PFSK-1 (cell line): ENCODE results near the gene ZNF71. TPM values are rescaled to one million over a fixed set of nuclear protein-coding genes. Genes with fewer than 3 reads are reported as not detected.

ENCODE experiments used
- FOXP2 ChIP-seq: optimal IDR thresholded peaks from 2 replicates; pipeline ENCODE3; 2011; ENCODE audit warnings: borderline replicate concordance, control low read depth, inconsistent platforms; ENCODE audit not compliant: insufficient read depth; ENCODE audit errors: extremely low read length, extremely low read depth
- POLR2AphosphoS5 ChIP-seq: IDR thresholded peaks from 2 replicates; pipeline ENCODE4 v1.6.1; 2012; ENCODE audit warnings: low read depth, mild to moderate bottlenecking, control low read depth, low read length, moderate library complexity
- SIN3A ChIP-seq: IDR thresholded peaks from 2 replicates; pipeline ENCODE4 v1.6.1; 2012; ENCODE audit warnings: mild to moderate bottlenecking, low read length, moderate library complexity, borderline replicate concordance; ENCODE audit not compliant: insufficient read depth
- TAF1 ChIP-seq: IDR thresholded peaks from 2 replicates; pipeline ENCODE4 v1.6.1; 2012; ENCODE audit warnings: low read length, control low read depth, borderline replicate concordance; ENCODE audit not compliant: insufficient read depth
- polyA plus RNA-seq: library from polyadenylated mRNA; unstranded; fragments of >200 nt; gene quantifications from one replicate; pipeline ENCODE4 v1.2.1, GENCODE V29; 2012; ENCODE audit warnings: low read depth, missing spikeins; ENCODE audit not compliant: insufficient read length
- TF ChIP-seq, protein P1 (sequence below), 2 experiments: IDR thresholded peaks; 2 replicates each; pipeline versions ENCODE4 v1.6.1 to v1.8.0; 2011 to 2012; ENCODE audit warnings: low read depth in 2 of 2, low read length in 2 of 2, control low read depth in 1 of 2, inconsistent platforms in 1 of 2, mild to moderate bottlenecking in 1 of 2, moderate library complexity in 1 of 2; ENCODE audit not compliant: insufficient read depth in 1 of 2

Gene ZNF71
- polyA plus RNA-seq, result 9.7 TPM

DNA sequence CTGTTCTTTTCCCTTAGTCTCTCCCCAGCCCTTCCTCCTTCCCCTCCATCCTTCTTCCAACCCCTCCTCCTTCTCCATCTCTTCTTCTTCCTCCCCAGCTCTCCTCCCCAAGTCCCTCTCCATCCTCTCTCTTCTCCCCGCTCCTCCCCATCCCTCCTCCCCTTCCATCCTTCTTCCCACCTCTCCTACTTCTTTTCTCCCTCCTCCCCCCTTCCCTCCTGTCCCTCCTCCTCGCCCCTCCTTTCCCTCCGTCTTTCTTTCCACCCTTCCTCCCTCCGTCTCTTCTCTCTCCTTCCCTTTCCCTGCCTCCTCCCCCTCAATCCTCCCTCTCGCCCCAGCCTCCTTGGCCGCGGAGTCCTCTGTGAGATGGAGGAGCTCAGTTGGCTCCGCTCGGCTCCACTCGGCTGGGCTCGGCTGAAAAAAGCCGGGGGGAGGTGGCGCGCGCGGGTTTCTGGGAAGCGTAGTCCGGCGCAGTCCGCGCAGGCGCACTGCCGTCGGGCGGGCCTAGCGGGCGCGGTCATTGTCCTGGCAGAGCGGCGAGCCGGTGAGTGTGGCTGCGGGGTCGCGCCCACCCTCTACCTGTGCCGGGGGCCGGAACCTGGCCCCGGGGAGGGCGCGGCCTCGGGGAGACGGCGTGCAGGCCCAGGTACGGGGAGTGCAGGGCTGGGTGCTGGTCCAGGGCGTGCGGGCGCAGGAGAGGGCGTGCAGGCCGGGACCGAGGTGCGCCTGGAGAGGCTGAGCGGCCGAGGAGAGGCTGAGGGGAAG, at the start of gene ZNF71:
Gene ZNF71 (plus strand): TSS at position 520 of the 765 bp plus-strand sequence. CDS start 6,257 bp downstream, outside the sequence.
- TF ChIP-seq, protein P1, sequence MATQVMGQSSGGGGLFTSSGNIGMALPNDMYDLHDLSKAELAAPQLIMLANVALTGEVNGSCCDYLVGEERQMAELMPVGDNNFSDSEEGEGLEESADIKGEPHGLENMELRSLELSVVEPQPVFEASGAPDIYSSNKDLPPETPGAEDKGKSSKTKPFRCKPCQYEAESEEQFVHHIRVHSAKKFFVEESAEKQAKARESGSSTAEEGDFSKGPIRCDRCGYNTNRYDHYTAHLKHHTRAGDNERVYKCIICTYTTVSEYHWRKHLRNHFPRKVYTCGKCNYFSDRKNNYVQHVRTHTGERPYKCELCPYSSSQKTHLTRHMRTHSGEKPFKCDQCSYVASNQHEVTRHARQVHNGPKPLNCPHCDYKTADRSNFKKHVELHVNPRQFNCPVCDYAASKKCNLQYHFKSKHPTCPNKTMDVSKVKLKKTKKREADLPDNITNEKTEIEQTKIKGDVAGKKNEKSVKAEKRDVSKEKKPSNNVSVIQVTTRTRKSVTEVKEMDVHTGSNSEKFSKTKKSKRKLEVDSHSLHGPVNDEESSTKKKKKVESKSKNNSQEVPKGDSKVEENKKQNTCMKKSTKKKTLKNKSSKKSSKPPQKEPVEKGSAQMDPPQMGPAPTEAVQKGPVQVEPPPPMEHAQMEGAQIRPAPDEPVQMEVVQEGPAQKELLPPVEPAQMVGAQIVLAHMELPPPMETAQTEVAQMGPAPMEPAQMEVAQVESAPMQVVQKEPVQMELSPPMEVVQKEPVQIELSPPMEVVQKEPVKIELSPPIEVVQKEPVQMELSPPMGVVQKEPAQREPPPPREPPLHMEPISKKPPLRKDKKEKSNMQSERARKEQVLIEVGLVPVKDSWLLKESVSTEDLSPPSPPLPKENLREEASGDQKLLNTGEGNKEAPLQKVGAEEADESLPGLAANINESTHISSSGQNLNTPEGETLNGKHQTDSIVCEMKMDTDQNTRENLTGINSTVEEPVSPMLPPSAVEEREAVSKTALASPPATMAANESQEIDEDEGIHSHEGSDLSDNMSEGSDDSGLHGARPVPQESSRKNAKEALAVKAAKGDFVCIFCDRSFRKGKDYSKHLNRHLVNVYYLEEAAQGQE (IDR thresholded peaks at IDR 0.05; ENCODE audit: insufficient read depth in 1 of 2, low read depth in 2 of 2, low read length in 2 of 2), result no peak
- TF ChIP-seq SIN3A (no peak), FOXP2 (no peak), POLR2AphosphoS5 (no peak), TAF1 (no peak)

DNA sequence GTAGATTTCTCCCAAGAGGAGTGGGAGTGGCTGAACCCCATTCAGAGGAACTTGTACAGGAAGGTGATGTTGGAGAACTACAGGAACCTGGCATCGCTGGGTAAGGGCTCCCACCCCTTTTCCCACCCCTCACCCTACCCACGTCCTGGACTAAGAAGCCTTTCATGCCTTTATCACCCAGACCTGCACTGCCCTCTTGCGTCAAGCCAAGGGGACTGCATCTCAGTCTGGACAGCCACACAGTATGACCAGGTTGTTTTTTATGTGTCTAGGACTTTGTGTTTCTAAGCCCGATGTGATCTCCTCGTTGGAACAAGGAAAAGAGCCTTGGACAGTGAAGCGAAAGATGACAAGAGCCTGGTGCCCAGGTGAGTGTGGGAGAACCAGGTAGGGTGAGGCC, 47.6 kb upstream of the ZNF71 start:
- TF ChIP-seq, protein P1 (IDR thresholded peaks at IDR 0.05; ENCODE audit: insufficient read depth in 1 of 2, low read depth in 2 of 2, low read length in 2 of 2), result no peak
- TF ChIP-seq SIN3A, result no peak
- TF ChIP-seq FOXP2, result no peak
- TF ChIP-seq TAF1, result no peak
- no peak for TF ChIP-seq POLR2AphosphoS5

DNA sequence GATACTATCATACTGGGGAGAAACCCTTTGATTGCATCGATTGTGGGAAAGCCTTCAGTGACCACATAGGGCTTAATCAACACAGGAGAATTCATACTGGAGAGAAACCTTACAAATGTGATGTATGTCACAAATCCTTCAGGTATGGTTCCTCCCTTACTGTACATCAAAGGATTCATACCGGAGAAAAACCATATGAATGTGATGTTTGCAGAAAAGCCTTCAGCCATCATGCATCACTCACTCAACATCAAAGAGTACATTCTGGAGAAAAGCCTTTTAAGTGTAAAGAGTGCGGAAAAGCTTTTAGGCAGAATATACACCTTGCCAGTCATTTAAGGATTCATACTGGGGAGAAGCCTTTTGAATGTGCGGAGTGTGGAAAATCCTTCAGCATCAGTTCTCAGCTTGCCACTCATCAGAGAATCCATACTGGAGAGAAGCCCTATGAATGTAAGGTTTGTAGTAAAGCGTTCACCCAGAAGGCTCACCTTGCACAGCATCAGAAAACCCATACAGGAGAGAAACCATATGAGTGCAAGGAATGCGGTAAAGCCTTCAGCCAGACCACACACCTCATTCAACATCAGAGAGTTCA, 40.7 kb upstream of the ZNF71 start:
- no peak for TF ChIP-seq FOXP2
- TF ChIP-seq POLR2AphosphoS5, result no peak
- TF ChIP-seq SIN3A, result no peak

DNA sequence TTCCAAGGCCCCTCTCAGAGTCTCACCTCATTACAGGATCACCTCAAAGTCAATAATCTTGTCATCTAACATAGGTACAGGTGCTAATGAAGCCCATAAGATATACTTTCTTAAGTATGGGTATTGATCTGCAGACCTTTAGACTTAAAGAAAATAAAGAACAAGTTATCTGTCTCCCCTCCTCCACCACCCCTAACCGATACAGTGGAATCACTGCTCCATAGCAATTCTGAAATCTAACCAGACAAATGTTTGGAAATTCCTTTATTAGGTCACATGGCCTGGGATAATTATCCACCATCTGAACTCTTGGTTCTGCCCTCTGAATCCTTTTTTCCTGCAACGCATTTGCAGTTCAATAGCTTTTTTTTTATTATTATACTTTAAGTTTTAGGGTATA, 32.3 kb upstream of the ZNF71 start:
- TF ChIP-seq, protein P1 (IDR thresholded peaks at IDR 0.05; ENCODE audit: insufficient read depth in 1 of 2, low read depth in 2 of 2, low read length in 2 of 2), result no peak
- TF ChIP-seq FOXP2, result no peak
- no peak for TF ChIP-seq TAF1
- TF ChIP-seq POLR2AphosphoS5, result no peak
- no peak for TF ChIP-seq SIN3A

DNA sequence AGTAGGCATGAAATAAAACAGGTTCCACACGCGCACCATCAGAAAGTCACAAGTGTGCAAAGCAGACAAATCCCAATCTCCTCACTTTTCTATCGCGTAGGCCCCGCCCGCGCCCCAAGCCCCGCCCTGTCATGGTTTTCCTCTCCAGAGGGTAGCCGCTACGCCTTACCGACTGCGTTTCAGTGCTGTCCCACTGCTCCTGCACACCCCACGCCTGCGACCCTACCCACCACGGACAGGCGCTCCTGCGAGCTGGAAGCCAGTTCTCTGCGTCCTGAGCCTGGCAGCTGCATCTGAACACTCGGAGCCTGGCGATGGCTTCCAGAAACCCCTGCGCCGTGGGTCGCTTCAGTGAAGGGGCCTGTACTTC, 28.2 kb upstream of the ZNF71 start:
- TF ChIP-seq FOXP2, result no peak
- no peak for TF ChIP-seq POLR2AphosphoS5
- no peak for TF ChIP-seq TAF1
- TF ChIP-seq, protein P1 (IDR thresholded peaks at IDR 0.05; ENCODE audit: insufficient read depth in 1 of 2, low read depth in 2 of 2, low read length in 2 of 2), result no peak
- TF ChIP-seq SIN3A, result no peak
